Neural crest cell (in vitro differentiated cells): ENCODE data around the gene TRIM62. TPM values are rescaled to one million over a fixed set of nuclear protein-coding genes. Genes with fewer than 3 reads are reported as not detected.

Source experiments
- DNase-seq: peaks from one replicate; pipeline ENCODE4 v3.0.0; 2021; ENCODE audit warnings: low read depth, mixed read lengths, low spot score
- H3K27ac Mint-ChIP-seq: one replicate; pipeline ENCODE4 v1.8.0; 2021; ENCODE audit warnings: mild to moderate bottlenecking, mixed read lengths; ENCODE audit not compliant: unreplicated experiment
- H3K27me3 Mint-ChIP-seq: 2 replicates; pipeline ENCODE4 v1.8.0; 2021; ENCODE audit warnings: low read depth, mild to moderate bottlenecking, mixed read lengths
- H3K36me3 Mint-ChIP-seq: 2 replicates; pipeline ENCODE4 v1.8.0; 2021; ENCODE audit warnings: low read depth, mild to moderate bottlenecking, mixed read lengths
- H3K4me1 Mint-ChIP-seq: 2 replicates; pipeline ENCODE4 v1.8.0; 2021; ENCODE audit warnings: mixed read lengths
- H3K4me3 Mint-ChIP-seq: one replicate; pipeline ENCODE4 v1.8.0; 2021; ENCODE audit warnings: mild to moderate bottlenecking, mixed read lengths
- H3K9me3 Mint-ChIP-seq: 2 replicates; pipeline ENCODE4 v1.8.0; 2021; ENCODE audit warnings: mixed read lengths
- total RNA-seq: library from RNA; stranded (reverse); gene quantifications from 2 replicates; pipeline ENCODE4 v1.2.1, GENCODE V29; 2021
- TF ChIP-seq, protein P1 (sequence below): fragments of 200-600 bp; sonication (generic); conservative IDR thresholded peaks from 2 replicates; pipeline ENCODE4 v1.5.0; 2021; ENCODE audit warnings: antibody characterized with exemption, mild to moderate bottlenecking

TRIM62 gene
- total RNA-seq, 1 donor from 2014 or later: 8.6 TPM

DNA sequence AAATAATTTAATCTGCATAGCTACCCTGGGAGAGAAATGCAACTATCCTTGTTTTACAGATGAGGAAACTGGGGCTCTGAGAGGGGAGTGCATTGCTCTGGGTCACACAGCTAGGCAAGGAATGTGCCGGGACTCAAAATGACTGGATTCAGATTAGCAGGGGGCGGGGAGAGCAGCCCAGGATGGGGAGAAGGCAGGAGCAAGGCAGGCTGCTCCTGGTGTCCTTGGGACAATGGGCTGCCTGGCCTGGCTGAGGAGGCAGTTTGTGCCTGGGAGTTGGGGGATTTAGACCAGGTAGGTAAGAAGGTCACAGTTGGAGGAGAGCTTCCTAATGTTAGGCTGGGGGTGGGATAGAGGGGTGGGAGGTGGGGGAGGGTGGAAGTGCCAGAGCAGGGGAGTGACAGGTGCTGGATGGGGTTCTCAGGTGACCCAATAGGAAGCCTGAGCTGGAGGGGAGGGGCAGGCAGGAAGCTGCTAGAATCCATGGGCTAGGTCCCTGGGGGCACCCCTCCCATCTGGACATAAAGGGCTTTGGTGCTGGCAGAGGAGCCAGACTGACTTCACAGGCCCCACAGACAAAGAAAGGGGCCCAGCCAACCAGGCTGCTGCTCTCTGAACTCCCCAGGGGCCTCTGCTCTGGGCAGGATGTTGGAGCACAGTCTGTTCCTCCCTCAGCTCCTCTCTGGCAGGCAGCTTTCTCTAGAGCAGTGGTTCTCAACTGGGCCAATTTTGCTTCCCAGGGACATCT, 29.0 kb downstream of the TRIM62 start:
- TF ChIP-seq, protein P1, sequence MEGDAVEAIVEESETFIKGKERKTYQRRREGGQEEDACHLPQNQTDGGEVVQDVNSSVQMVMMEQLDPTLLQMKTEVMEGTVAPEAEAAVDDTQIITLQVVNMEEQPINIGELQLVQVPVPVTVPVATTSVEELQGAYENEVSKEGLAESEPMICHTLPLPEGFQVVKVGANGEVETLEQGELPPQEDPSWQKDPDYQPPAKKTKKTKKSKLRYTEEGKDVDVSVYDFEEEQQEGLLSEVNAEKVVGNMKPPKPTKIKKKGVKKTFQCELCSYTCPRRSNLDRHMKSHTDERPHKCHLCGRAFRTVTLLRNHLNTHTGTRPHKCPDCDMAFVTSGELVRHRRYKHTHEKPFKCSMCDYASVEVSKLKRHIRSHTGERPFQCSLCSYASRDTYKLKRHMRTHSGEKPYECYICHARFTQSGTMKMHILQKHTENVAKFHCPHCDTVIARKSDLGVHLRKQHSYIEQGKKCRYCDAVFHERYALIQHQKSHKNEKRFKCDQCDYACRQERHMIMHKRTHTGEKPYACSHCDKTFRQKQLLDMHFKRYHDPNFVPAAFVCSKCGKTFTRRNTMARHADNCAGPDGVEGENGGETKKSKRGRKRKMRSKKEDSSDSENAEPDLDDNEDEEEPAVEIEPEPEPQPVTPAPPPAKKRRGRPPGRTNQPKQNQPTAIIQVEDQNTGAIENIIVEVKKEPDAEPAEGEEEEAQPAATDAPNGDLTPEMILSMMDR: no peak
- no peaks in the 10 kb centered on the region for H3K27me3 Mint-ChIP-seq
- H3K4me3 Mint-ChIP-seq: peak overlapping the region; percentile 69
- peak; percentile 53 for DNase-seq
- no peaks in the 10 kb centered on the region for H3K9me3 Mint-ChIP-seq
- H3K4me1 Mint-ChIP-seq: peaks cover 65% of the 10 kb centered on the region
- peaks cover 4% of the 10 kb centered on the region for H3K36me3 Mint-ChIP-seq
- H3K27ac Mint-ChIP-seq: peak overlapping the region; percentile 98

DNA sequence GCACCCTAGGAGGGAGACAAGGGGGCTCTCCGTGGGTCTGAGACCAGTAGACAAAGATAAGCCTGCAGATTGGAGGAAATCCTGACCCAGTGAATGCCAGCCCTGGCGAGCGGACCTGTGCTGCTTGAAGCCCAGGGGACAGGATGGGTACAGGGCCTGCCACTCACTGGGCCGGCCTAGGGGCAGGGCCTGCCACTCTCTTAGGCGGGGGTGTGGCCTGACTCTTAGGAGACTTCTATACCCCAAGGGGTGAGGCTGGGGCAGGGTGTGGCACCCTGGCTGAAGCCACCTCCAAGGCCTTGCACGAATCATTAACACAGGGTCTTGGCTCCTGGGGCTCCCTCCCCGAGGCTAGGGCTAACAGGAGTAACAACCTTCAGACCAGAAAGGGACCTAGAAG, 30.7 kb downstream of the TRIM62 start:
- peak overlapping the region; percentile 9 for H3K4me3 Mint-ChIP-seq
- no peaks in the 10 kb centered on the region for H3K27me3 Mint-ChIP-seq
- H3K36me3 Mint-ChIP-seq: peaks cover 1% of the 10 kb centered on the region
- H3K9me3 Mint-ChIP-seq: no peaks in the 10 kb centered on the region
- DNase-seq: no peak
- TF ChIP-seq, protein P1: no peak
- peaks cover 51% of the 10 kb centered on the region for H3K4me1 Mint-ChIP-seq
- peak overlapping the region; percentile 78 for H3K27ac Mint-ChIP-seq

DNA sequence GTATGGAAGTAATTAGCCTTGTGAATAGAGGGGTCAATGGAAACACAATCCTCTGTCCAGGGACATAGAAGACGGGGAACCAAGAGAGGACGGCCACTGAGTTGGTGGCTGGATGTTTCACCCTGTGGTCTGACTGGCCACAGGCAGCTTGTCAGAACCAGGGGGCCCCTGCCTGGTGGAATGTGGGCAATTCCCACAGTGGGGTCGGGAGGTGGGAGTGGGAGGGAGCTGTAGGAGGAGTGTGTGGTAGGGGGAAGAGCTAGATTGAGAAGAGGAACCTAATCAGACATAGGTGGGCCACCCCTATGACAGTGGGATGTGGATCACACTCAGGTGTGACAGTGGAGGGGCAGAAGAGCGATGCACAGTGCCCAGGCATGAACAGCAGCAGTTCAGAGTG, 31.3 kb downstream of the TRIM62 start:
- no peaks in the 10 kb centered on the region for H3K36me3 Mint-ChIP-seq
- TF ChIP-seq, protein P1: no peak
- H3K27ac Mint-ChIP-seq: peak overlapping the region; percentile 78
- no peaks in the 10 kb centered on the region for H3K27me3 Mint-ChIP-seq
- no peaks in the 10 kb centered on the region for H3K9me3 Mint-ChIP-seq
- no peak overlapping the region for H3K4me3 Mint-ChIP-seq
- DNase-seq: no peak
- peaks cover 45% of the 10 kb centered on the region for H3K4me1 Mint-ChIP-seq

DNA sequence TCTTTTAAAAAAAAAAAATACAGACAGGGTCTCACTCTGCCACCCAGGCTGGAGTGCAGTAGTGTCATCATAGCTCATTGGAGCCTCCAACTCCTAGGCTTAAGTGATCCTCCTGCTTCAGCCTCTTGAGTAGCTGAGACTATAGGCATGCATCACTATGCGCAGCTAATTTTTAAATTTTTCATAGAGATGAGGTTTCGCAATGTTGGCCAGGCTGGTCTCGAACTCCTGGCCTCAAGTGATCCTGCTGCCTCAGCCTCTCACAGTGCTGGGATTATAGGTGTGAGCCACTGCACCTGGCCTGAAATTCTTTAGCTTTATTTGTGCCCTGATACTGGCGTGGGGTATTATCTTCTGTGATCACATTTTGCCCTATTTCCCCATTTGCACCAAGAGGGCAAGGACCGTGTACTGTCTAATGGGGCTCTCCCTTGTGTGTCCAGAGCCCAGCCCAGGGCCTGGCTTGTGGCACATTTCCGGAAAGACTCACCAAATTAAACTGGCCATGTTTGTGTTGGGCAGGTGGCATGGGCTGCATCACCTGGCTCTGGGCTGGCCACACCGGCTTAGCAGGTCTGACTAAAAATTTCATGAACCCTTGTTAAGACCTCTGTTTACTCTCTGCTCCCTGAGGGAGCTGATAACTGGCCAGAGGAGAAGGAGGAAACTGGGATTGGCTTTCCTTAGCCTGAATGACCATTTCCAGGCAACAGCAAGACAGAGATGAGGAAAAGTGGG, 32.2 kb downstream of the TRIM62 start:
- TF ChIP-seq, protein P1: no peak
- no peak overlapping the region for H3K27ac Mint-ChIP-seq
- H3K4me1 Mint-ChIP-seq: peaks cover 41% of the 10 kb centered on the region
- no peak overlapping the region for H3K4me3 Mint-ChIP-seq
- DNase-seq: no peak
- no peaks in the 10 kb centered on the region for H3K27me3 Mint-ChIP-seq
- no peaks in the 10 kb centered on the region for H3K9me3 Mint-ChIP-seq
- no peaks in the 10 kb centered on the region for H3K36me3 Mint-ChIP-seq

DNA sequence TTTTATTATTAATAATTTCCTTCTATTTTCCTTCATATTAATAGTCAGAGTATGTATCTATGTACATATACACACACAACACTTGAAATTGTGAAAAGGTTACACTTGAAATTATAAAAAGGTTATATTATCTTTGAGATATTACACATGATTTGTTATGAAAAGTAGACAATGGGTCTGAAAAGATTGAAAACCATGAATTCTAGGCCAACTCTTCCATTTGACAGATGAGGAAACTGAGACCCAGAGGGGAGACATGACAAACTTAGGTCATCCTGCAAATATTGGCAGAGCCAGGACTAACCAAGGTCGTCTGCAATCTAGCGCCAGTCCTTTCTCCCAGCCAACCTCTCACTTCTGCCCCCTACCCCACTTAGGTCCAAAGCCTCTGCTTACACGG, 33.2 kb downstream of the TRIM62 start:
- no peaks in the 10 kb centered on the region for H3K9me3 Mint-ChIP-seq
- H3K36me3 Mint-ChIP-seq: no peaks in the 10 kb centered on the region
- TF ChIP-seq, protein P1: no peak
- no peaks in the 10 kb centered on the region for H3K27me3 Mint-ChIP-seq
- H3K4me1 Mint-ChIP-seq: peaks cover 36% of the 10 kb centered on the region
- peak overlapping the region; percentile 71 for H3K27ac Mint-ChIP-seq
- DNase-seq: no peak
- no peak overlapping the region for H3K4me3 Mint-ChIP-seq
